HL-60 (cell line): ENCODE results near the gene S100PBP.

Experiments used
- GABPA ChIP-seq: IDR thresholded peaks from 2 replicates; pipeline ENCODE4 v1.6.1; 2012; ENCODE audit warnings: low read depth
- POLR2AphosphoS5 ChIP-seq: IDR thresholded peaks from 2 replicates; pipeline ENCODE4 v1.6.1; 2012; ENCODE audit warnings: low read depth
- SPI1 ChIP-seq: IDR thresholded peaks from 2 replicates; pipeline ENCODE4 v1.6.1; 2012; ENCODE audit warnings: low read depth, mild to moderate bottlenecking, borderline replicate concordance
- TF ChIP-seq, protein P1 (sequence below): IDR thresholded peaks from 2 replicates; pipeline ENCODE4 v1.6.1; 2012; ENCODE audit warnings: low read depth; ENCODE audit not compliant: insufficient replicate concordance
- TF ChIP-seq, protein P2 (sequence below): IDR thresholded peaks from one replicate; pipeline ENCODE4 v1.5.1; 2011; ENCODE audit warnings: low read length, control low read depth, inconsistent platforms; ENCODE audit not compliant: insufficient read depth

DNA sequence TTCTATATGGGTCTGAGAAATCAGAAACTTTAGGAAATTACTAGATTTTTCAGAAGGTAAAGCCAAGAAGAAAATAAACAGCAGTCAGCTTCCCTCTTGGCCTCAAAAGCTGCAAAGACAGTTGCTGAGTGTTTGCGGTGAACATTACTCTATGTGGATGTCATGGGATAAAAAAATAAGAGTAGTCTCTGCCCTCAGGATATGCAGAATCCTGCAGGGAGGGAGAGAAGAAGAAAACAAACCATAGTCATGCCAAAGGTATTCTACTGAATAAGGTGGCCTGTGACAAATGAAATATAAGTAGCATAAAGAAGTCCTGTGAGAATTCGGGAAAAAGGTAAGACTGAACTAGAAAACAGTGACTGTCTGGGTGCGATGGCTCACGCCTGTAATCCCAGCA lies 19.3 kb upstream of the S100PBP start:
- TF ChIP-seq POLR2AphosphoS5 (no peak), GABPA (no peak), SPI1 (no peak)
- TF ChIP-seq, protein P1, sequence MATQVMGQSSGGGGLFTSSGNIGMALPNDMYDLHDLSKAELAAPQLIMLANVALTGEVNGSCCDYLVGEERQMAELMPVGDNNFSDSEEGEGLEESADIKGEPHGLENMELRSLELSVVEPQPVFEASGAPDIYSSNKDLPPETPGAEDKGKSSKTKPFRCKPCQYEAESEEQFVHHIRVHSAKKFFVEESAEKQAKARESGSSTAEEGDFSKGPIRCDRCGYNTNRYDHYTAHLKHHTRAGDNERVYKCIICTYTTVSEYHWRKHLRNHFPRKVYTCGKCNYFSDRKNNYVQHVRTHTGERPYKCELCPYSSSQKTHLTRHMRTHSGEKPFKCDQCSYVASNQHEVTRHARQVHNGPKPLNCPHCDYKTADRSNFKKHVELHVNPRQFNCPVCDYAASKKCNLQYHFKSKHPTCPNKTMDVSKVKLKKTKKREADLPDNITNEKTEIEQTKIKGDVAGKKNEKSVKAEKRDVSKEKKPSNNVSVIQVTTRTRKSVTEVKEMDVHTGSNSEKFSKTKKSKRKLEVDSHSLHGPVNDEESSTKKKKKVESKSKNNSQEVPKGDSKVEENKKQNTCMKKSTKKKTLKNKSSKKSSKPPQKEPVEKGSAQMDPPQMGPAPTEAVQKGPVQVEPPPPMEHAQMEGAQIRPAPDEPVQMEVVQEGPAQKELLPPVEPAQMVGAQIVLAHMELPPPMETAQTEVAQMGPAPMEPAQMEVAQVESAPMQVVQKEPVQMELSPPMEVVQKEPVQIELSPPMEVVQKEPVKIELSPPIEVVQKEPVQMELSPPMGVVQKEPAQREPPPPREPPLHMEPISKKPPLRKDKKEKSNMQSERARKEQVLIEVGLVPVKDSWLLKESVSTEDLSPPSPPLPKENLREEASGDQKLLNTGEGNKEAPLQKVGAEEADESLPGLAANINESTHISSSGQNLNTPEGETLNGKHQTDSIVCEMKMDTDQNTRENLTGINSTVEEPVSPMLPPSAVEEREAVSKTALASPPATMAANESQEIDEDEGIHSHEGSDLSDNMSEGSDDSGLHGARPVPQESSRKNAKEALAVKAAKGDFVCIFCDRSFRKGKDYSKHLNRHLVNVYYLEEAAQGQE, result no peak
- TF ChIP-seq, protein P2, sequence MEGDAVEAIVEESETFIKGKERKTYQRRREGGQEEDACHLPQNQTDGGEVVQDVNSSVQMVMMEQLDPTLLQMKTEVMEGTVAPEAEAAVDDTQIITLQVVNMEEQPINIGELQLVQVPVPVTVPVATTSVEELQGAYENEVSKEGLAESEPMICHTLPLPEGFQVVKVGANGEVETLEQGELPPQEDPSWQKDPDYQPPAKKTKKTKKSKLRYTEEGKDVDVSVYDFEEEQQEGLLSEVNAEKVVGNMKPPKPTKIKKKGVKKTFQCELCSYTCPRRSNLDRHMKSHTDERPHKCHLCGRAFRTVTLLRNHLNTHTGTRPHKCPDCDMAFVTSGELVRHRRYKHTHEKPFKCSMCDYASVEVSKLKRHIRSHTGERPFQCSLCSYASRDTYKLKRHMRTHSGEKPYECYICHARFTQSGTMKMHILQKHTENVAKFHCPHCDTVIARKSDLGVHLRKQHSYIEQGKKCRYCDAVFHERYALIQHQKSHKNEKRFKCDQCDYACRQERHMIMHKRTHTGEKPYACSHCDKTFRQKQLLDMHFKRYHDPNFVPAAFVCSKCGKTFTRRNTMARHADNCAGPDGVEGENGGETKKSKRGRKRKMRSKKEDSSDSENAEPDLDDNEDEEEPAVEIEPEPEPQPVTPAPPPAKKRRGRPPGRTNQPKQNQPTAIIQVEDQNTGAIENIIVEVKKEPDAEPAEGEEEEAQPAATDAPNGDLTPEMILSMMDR, result no peak
